ENCODE measurements around the gene NDEL1. TPM values are rescaled to one million over a fixed set of nuclear protein-coding genes. Genes with fewer than 3 reads are reported as not detected.

NDEL1 gene
- total RNA-seq, 2 experiments from 2014 or later, result 58.8 to 59.0 TPM

GRCh38 chr17:8402921-8403536 lies 32.7 kb upstream of the NDEL1 start:
- no peaks in the 10 kb centered on the region for H3K9me3 Mint-ChIP-seq (ENCODE audit: low read depth)
- H3K4me1 Mint-ChIP-seq, result peaks cover under 1% of the 10 kb centered on the region
- DNase-seq (no peak), ATAC-seq (no peak)
- H3K36me3 Mint-ChIP-seq, result no peaks in the 10 kb centered on the region
- CTCF ChIA-PET, result no interaction called here
- H3K27ac Mint-ChIP-seq, result no peak overlapping the region
- no peak overlapping the region for H3K4me3 Mint-ChIP-seq
- H3K27me3 Mint-ChIP-seq, result peaks cover 25% of the 10 kb centered on the region

GRCh38 chr17:8405499-8406016 lies 30.1 kb upstream of the NDEL1 start:
- no peaks in the 10 kb centered on the region for H3K36me3 Mint-ChIP-seq
- peaks cover 23% of the 10 kb centered on the region for H3K27me3 Mint-ChIP-seq
- no peak for DNase-seq
- H3K27ac Mint-ChIP-seq, result no peak overlapping the region
- no peaks in the 10 kb centered on the region for H3K9me3 Mint-ChIP-seq (ENCODE audit: low read depth)
- ATAC-seq, result no peak
- peaks cover 12% of the 10 kb centered on the region for H3K4me1 Mint-ChIP-seq
- no peak overlapping the region for H3K4me3 Mint-ChIP-seq
- CTCF ChIA-PET, result interaction anchor here (1.3 to 1.4 kb wide), 2 partner anchors 16 to 19 kb away, joined by 3 to 6 read pairs; no protein-coding TSS in a partner anchor

- peaks cover 12% of the 10 kb centered on the region for H3K4me1 Mint-ChIP-seq
- CTCF ChIA-PET, result interaction anchor here (0.6 to 1.4 kb wide), 3 partner anchors 16 to 199 kb away, joined by 3 to 6 read pairs (median 3); no protein-coding TSS in a partner anchor
- H3K9me3 Mint-ChIP-seq (ENCODE audit: low read depth), result no peaks in the 10 kb centered on the region
- DNase-seq (no peak), ATAC-seq (no peak)
- no peak overlapping the region for H3K4me3 Mint-ChIP-seq
- H3K36me3 Mint-ChIP-seq, result no peaks in the 10 kb centered on the region
- H3K27me3 Mint-ChIP-seq, result peaks cover 22% of the 10 kb centered on the region
- H3K27ac Mint-ChIP-seq, result no peak overlapping the region
Measured at GRCh38 chr17:8406174-8406573, 29.5 kb upstream of the NDEL1 start.

GRCh38 chr17:8408371-8408770 lies 27.3 kb upstream of the NDEL1 start:
- Mint-ChIP-seq H3K4me1 (peaks cover 28% of the 10 kb centered on the region), H3K4me3 (no peak overlapping the region), H3K27ac (no peak overlapping the region), H3K9me3 (ENCODE audit: low read depth) (no peaks in the 10 kb centered on the region), H3K36me3 (no peaks in the 10 kb centered on the region), H3K27me3 (peaks cover 29% of the 10 kb centered on the region)
- no peak for DNase-seq
- no peak for ATAC-seq
- CTCF ChIA-PET, result interaction anchor here (2.1 kb wide), 1 partner anchor 338 kb away, joined by 10 read pairs; no protein-coding TSS in a partner anchor

GRCh38 chr17:8409966-8410882 lies 25.5 kb upstream of the NDEL1 start:
- no peaks in the 10 kb centered on the region for H3K9me3 Mint-ChIP-seq (ENCODE audit: low read depth)
- H3K4me3 Mint-ChIP-seq, result no peak overlapping the region
- CTCF ChIA-PET, result interaction anchor here (0.6 to 2.6 kb wide), 32 partner anchors 8 to 376 kb away, joined by 3 to 24 read pairs (median 4); partner anchors contain the start of genes KRABD2, NDEL1 and RNF222
- no peak overlapping the region for H3K27ac Mint-ChIP-seq
- H3K4me1 Mint-ChIP-seq, result peaks cover 32% of the 10 kb centered on the region
- H3K27me3 Mint-ChIP-seq, result peaks cover 38% of the 10 kb centered on the region
- ATAC-seq (peak; percentile 86), DNase-seq (peak; percentile 83)
- H3K36me3 Mint-ChIP-seq, result no peaks in the 10 kb centered on the region

GRCh38 chr17:8410883-8411238 lies 24.8 kb upstream of the NDEL1 start:
- CTCF ChIA-PET, result interaction anchor here (0.9 to 2.6 kb wide), 16 partner anchors 10 to 375 kb away, joined by 3 to 24 read pairs (median 4); partner anchors contain the start of gene NDEL1
- H3K27ac Mint-ChIP-seq, result no peak overlapping the region
- DNase-seq (no peak), ATAC-seq (no peak)
- no peaks in the 10 kb centered on the region for H3K9me3 Mint-ChIP-seq (ENCODE audit: low read depth)
- no peaks in the 10 kb centered on the region for H3K36me3 Mint-ChIP-seq
- peaks cover 38% of the 10 kb centered on the region for H3K27me3 Mint-ChIP-seq
- H3K4me1 Mint-ChIP-seq, result peaks cover 32% of the 10 kb centered on the region
- H3K4me3 Mint-ChIP-seq, result no peak overlapping the region

GRCh38 chr17:8412089-8412488 lies 23.6 kb upstream of the NDEL1 start:
- Mint-ChIP-seq H3K4me3 (no peak overlapping the region), H3K36me3 (no peaks in the 10 kb centered on the region), H3K4me1 (peaks cover 32% of the 10 kb centered on the region), H3K27me3 (peaks cover 51% of the 10 kb centered on the region), H3K9me3 (ENCODE audit: low read depth) (no peaks in the 10 kb centered on the region), H3K27ac (no peak overlapping the region)
- CTCF ChIA-PET, result interaction anchor here (0.9 to 3.9 kb wide), 5 partner anchors 8 to 336 kb away, joined by 3 to 21 read pairs (median 4); no protein-coding TSS in a partner anchor
- ATAC-seq, result no peak
- DNase-seq, result no peak

GRCh38 chr17:8413328-8413727 lies 22.4 kb upstream of the NDEL1 start:
- CTCF ChIA-PET, result interaction anchor here (3.9 kb wide), 1 partner anchor 333 kb away, joined by 19 read pairs; no protein-coding TSS in a partner anchor
- H3K4me1 Mint-ChIP-seq, result peaks cover 28% of the 10 kb centered on the region
- peaks cover 60% of the 10 kb centered on the region for H3K27me3 Mint-ChIP-seq
- ATAC-seq (peak; percentile 16), DNase-seq (no peak)
- no peaks in the 10 kb centered on the region for H3K9me3 Mint-ChIP-seq (ENCODE audit: low read depth)
- no peak overlapping the region for H3K27ac Mint-ChIP-seq
- H3K36me3 Mint-ChIP-seq, result no peaks in the 10 kb centered on the region
- no peak overlapping the region for H3K4me3 Mint-ChIP-seq

GRCh38 chr17:8413938-8414337 lies 21.7 kb upstream of the NDEL1 start:
- Mint-ChIP-seq H3K9me3 (ENCODE audit: low read depth) (no peaks in the 10 kb centered on the region), H3K4me1 (peaks cover 25% of the 10 kb centered on the region), H3K4me3 (no peak overlapping the region), H3K36me3 (no peaks in the 10 kb centered on the region), H3K27me3 (peaks cover 62% of the 10 kb centered on the region), H3K27ac (no peak overlapping the region)
- DNase-seq, result no peak
- CTCF ChIA-PET, result interaction anchor here (3.9 kb wide), 1 partner anchor 332 kb away, joined by 19 read pairs; no protein-coding TSS in a partner anchor
- ATAC-seq, result no peak

- peaks cover 9% of the 10 kb centered on the region for H3K4me1 Mint-ChIP-seq
- no peak overlapping the region for H3K4me3 Mint-ChIP-seq
- CTCF ChIA-PET, result interaction anchor here (1.1 to 1.3 kb wide), 2 partner anchors 8 to 328 kb away, joined by 4 read pairs; no protein-coding TSS in a partner anchor
- H3K27me3 Mint-ChIP-seq, result peaks cover 70% of the 10 kb centered on the region
- DNase-seq (no peak), ATAC-seq (no peak)
- no peaks in the 10 kb centered on the region for H3K9me3 Mint-ChIP-seq (ENCODE audit: low read depth)
- H3K27ac Mint-ChIP-seq, result no peak overlapping the region
- H3K36me3 Mint-ChIP-seq, result no peaks in the 10 kb centered on the region
Measured at GRCh38 chr17:8417806-8418205, 17.9 kb upstream of the NDEL1 start.

GRCh38 chr17:8418471-8418870 lies 17.2 kb upstream of the NDEL1 start:
- DNase-seq, result no peak
- Mint-ChIP-seq H3K4me1 (peaks cover 2% of the 10 kb centered on the region), H3K36me3 (no peaks in the 10 kb centered on the region), H3K27me3 (peaks cover 70% of the 10 kb centered on the region), H3K4me3 (no peak overlapping the region), H3K9me3 (ENCODE audit: low read depth) (no peaks in the 10 kb centered on the region), H3K27ac (no peak overlapping the region)
- no peak for ATAC-seq
- CTCF ChIA-PET, result interaction anchor here (1.1 to 1.3 kb wide), 2 partner anchors 8 to 328 kb away, joined by 4 read pairs; no protein-coding TSS in a partner anchor

GRCh38 chr17:8419305-8419704 lies 16.4 kb upstream of the NDEL1 start:
- Mint-ChIP-seq H3K36me3 (no peaks in the 10 kb centered on the region), H3K27ac (no peak overlapping the region), H3K27me3 (peaks cover 77% of the 10 kb centered on the region), H3K4me3 (no peak overlapping the region), H3K4me1 (no peaks in the 10 kb centered on the region), H3K9me3 (ENCODE audit: low read depth) (no peaks in the 10 kb centered on the region)
- CTCF ChIA-PET, result interaction anchor here (2.4 kb wide), 1 partner anchor 9 kb away, joined by 16 read pairs; no protein-coding TSS in a partner anchor
- no peak for DNase-seq
- no peak for ATAC-seq

Measured in activated CD8-positive, alpha-beta memory T cell treated with anti-CD3 and anti-CD28 coated beads, Interleukin-2, amount 10 ng/mL, durations not matched to agents 7 days and 5 days (primary cell).